HepG2 (cell line): Measurements from ENCODE around the gene KLF16. TPM values are rescaled to one million over a fixed set of nuclear protein-coding genes. Genes with fewer than 3 reads are reported as not detected.
A peak's percentile ranks its signal among the peaks of the same experiment; 100 is the strongest.

Source experiments
- CHCHD3 ChIP-seq: sonication (generic); formaldehyde crosslinking; IDR thresholded peaks from 2 replicates; pipeline ENCODE4 v1.8.0; 2022; ENCODE audit warnings: mild to moderate bottlenecking, missing genetic modification reagents, moderate library complexity
- CREM ChIP-seq, 2 experiments: sonication (generic) in 1 of 2; formaldehyde crosslinking in 1 of 2; IDR thresholded peaks; 2 replicates each; pipeline versions ENCODE4 v1.4.0 to v1.6.1; 2016 to 2020; ENCODE audit warnings: antibody characterized with exemption in 1 of 2, mild to moderate bottlenecking in 1 of 2, missing genetic modification reagents in 1 of 2
- GMEB2 ChIP-seq: IDR thresholded peaks from 2 replicates; pipeline ENCODE4 v1.6.1; 2016; ENCODE audit warnings: missing biosample characterization, missing genetic modification reagents, low read depth
- HDAC6 ChIP-seq: fragments of 200-600 bp; sonication (generic); IDR thresholded peaks from 2 replicates; pipeline ENCODE4 v1.7.0; 2017; ENCODE audit warnings: mild to moderate bottlenecking, antibody characterized with exemption, low read length, low read depth
- MIER3 ChIP-seq: IDR thresholded peaks from 2 replicates; pipeline ENCODE4 v1.6.1; 2016; ENCODE audit warnings: missing compliant biosample characterization, borderline replicate concordance
- MLX ChIP-seq: IDR thresholded peaks from 2 replicates; pipeline ENCODE4 v1.6.1; 2016
- NR2C2 ChIP-seq: sonication (generic); formaldehyde crosslinking; IDR thresholded peaks from 2 replicates; pipeline ENCODE4 v1.4.0; 2020; ENCODE audit warnings: missing genetic modification reagents, mild to moderate bottlenecking, moderate library complexity, borderline replicate concordance
- NRL ChIP-seq: sonication (generic); formaldehyde crosslinking; IDR thresholded peaks from 2 replicates; pipeline ENCODE4 v1.5.0; 2020; ENCODE audit warnings: missing genetic modification reagents, mild to moderate bottlenecking, moderate library complexity, borderline replicate concordance
- PATZ1 ChIP-seq: sonication (generic); formaldehyde crosslinking; IDR thresholded peaks from 2 replicates; pipeline ENCODE4 v1.4.0; 2020; ENCODE audit warnings: missing genetic modification reagents
- PBX2 ChIP-seq: IDR thresholded peaks from 2 replicates; pipeline ENCODE4 v1.6.1; 2016; ENCODE audit warnings: control low read depth
- PCBP1 ChIP-seq: fragments of 200-400 bp; formaldehyde crosslinking; IDR thresholded peaks from 2 replicates; pipeline ENCODE4 v1.6.1; 2017; ENCODE audit warnings: mild to moderate bottlenecking, low read depth, low read length, borderline replicate concordance
- ZBTB37 ChIP-seq: sonication (generic); formaldehyde crosslinking; IDR thresholded peaks from 2 replicates; pipeline ENCODE4 v1.4.0; 2020; ENCODE audit warnings: mild to moderate bottlenecking, missing genetic modification reagents
- ZNF124 ChIP-seq: sonication (generic); formaldehyde crosslinking; IDR thresholded peaks from 2 replicates; pipeline ENCODE4 v1.4.0; 2020; ENCODE audit warnings: missing genetic modification reagents
- ZNF343 ChIP-seq: sonication (generic); formaldehyde crosslinking; IDR thresholded peaks from 2 replicates; pipeline ENCODE4 v1.4.0; 2020; ENCODE audit warnings: mild to moderate bottlenecking, missing genetic modification reagents
- ZNF446 ChIP-seq: sonication (generic); formaldehyde crosslinking; IDR thresholded peaks from 2 replicates; pipeline ENCODE4 v1.5.0; 2020; ENCODE audit warnings: mild to moderate bottlenecking, missing genetic modification reagents
- ZNF460 ChIP-seq: sonication (generic); formaldehyde crosslinking; IDR thresholded peaks from 2 replicates; pipeline ENCODE4 v1.5.1; 2020; ENCODE audit warnings: missing genetic modification reagents, mild to moderate bottlenecking, borderline replicate concordance
- ZNF710 ChIP-seq: sonication (generic); formaldehyde crosslinking; IDR thresholded peaks from 2 replicates; pipeline ENCODE4 v1.5.0; 2020; ENCODE audit warnings: mild to moderate bottlenecking, missing genetic modification reagents, borderline replicate concordance
- ZNF737 ChIP-seq: sonication (generic); formaldehyde crosslinking; IDR thresholded peaks from 2 replicates; pipeline ENCODE4 v1.5.0; 2020; ENCODE audit warnings: missing genetic modification reagents, mild to moderate bottlenecking, borderline replicate concordance
- polyA plus RNA-seq, 8 experiments: library from polyadenylated mRNA; depleted of rRNA in 3 of 8; stranded (reverse) in 7 of 8; unstranded in 1 of 8; fragments of >200 nt; fragmentation: Illumina TruSeq in 4 of 8; extraction: Trizol in 4 of 8; gene quantifications; 2 replicates each; pipeline versions ENCODE4 v1.2.1 to v1.2.3, GENCODE V29; 2011 to 2016; ENCODE audit warnings: low read depth in 4 of 8, missing spikeins in 1 of 8, mixed read lengths in 1 of 8; ENCODE audit not compliant: insufficient read depth in 1 of 8
- total RNA-seq, 5 experiments: library from RNA; depleted of rRNA; stranded (reverse); fragments of >200 nt; fragmentation: Illumina TruSeq; extraction: Trizol; gene quantifications; 2 replicates each; pipeline ENCODE4 v1.2.3, GENCODE V29; 2016; ENCODE audit warnings: low read depth in 1 of 5

Gene KLF16
- total and polyA plus RNA-seq, 2 of the 13 experiments (the other 11 are each of a cell fraction or from before 2014, with no cell fraction given) = 3.5 to 6.7 TPM

- TF ChIP-seq ZNF124 (CRISPR knock-in tag) (0 out of 2 replicates have a peak, but pooled peaks have one; percentile 3), ZNF737 (no peak), PCBP1 (0 out of 2 replicates have a peak, but pooled peaks have one; percentile 13), NRL (CRISPR knock-in tag) (0 out of 2 replicates have a peak, but pooled peaks have one; percentile 55), GMEB2 (CRISPR knock-in tag) (no peak), ZNF710 (CRISPR knock-in tag) (no peak), ZNF460 (CRISPR knock-in tag) (no peak; the same call in 1 of the 2 replicates), ZBTB37 (CRISPR knock-in tag) (no peak), MLX (0 out of 2 replicates have a peak, but pooled peaks have one; percentile 29), NR2C2 (CRISPR knock-in tag) (no peak; the same call in 1 of the 2 replicates), CREM (IDR thresholded peaks at IDR 0.05) (no peak), CREM (CRISPR knock-in tag; IDR thresholded peaks at IDR 0.05) (no peak), ZNF446 (no peak), MIER3 (CRISPR knock-in tag) (0 out of 2 replicates have a peak, but pooled peaks have one; percentile 16), ZNF343 (CRISPR knock-in tag) (peak; percentile 93), CHCHD3 (CRISPR knock-in tag) (no peak), HDAC6 (no peak), PATZ1 (CRISPR knock-in tag) (peak; percentile 96), PBX2 (CRISPR knock-in tag) (no peak)
These were observed 1.2 kb upstream of the KLF16 start (continued) for GRCh38 chr19:1864480-1865171.
